Measurements from ENCODE around the gene GCKR.
A peak's percentile ranks its signal among the peaks of the same experiment; 100 is the strongest.

GCKR gene

GRCh38 chr2:27495840-27496356 lies 741 bp upstream of the GCKR start:
- H3K27ac ChIP-seq, result no peak overlapping the region; the same call in 1 of the 2 replicates
- TF ChIP-seq, protein P1, sequence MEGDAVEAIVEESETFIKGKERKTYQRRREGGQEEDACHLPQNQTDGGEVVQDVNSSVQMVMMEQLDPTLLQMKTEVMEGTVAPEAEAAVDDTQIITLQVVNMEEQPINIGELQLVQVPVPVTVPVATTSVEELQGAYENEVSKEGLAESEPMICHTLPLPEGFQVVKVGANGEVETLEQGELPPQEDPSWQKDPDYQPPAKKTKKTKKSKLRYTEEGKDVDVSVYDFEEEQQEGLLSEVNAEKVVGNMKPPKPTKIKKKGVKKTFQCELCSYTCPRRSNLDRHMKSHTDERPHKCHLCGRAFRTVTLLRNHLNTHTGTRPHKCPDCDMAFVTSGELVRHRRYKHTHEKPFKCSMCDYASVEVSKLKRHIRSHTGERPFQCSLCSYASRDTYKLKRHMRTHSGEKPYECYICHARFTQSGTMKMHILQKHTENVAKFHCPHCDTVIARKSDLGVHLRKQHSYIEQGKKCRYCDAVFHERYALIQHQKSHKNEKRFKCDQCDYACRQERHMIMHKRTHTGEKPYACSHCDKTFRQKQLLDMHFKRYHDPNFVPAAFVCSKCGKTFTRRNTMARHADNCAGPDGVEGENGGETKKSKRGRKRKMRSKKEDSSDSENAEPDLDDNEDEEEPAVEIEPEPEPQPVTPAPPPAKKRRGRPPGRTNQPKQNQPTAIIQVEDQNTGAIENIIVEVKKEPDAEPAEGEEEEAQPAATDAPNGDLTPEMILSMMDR (conservative IDR thresholded peaks at IDR 0.05), result no peak

DNA sequence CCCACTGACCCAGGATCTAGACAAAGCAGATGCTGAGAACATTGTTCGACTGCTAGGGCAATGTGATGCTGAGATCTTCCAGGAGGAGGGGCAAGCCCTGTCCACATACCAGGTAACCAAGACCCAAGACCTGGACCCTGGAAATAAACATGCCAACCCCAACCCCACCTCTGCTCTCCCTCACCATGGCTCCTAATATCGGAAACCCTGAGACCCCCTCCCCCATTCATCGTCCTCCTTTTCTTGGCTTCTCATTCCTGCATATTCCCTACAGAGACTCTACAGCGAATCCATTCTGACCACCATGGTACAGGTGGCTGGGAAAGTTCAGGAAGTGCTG lies 619 bp downstream of the GCKR start:
- TF ChIP-seq, protein P1 (conservative IDR thresholded peaks at IDR 0.05), result no peak
- peak overlapping the region; percentile 54 for H3K27ac ChIP-seq

DNA sequence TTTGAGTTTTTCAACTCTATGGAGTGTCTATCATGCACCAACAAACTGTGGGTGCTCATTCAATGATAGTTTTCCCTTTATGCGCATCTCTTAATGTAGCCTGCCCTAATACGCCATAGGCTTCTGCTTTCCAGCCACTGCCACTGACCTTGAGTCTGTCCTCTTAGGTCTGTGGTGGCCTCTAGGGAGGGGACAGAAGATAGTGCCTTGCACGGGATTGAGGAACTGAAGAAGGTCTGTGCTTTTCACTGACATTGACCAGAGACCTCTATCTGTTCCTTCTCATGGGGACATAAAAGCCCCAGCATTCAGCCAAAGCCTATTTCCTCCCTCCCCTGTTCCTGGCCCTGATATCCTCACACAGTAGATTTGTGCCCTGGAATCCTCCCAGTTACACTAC lies 2.3 kb downstream of the GCKR start:
- no peak overlapping the region for H3K27ac ChIP-seq
- TF ChIP-seq, protein P1 (conservative IDR thresholded peaks at IDR 0.05), result no peak

GRCh38 chr2:27501042-27501441 lies 4.4 kb downstream of the GCKR start:
- no peak overlapping the region for H3K27ac ChIP-seq
- TF ChIP-seq, protein P1 (conservative IDR thresholded peaks at IDR 0.05), result no peak

DNA sequence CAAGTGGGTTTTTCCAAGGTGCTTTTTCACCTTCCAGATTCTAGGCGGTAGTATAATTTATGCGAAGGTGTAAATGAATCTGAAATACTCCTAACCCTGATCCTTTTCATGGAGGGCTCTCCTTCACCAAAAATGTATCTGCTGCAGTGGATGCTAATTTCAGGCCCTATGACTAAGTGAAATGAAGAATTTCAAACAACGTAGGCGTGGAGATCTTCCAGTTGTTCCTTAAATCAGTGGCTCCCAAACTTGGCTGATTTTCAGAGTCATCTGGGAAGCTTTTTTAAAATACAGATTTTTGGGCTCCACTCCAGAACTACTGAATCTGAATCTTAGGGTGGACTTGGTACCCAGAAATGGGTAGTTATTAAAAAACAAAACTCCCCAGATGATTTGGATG lies 5.5 kb downstream of the GCKR start:
- TF ChIP-seq, protein P1 (conservative IDR thresholded peaks at IDR 0.05), result no peak
- no peak overlapping the region for H3K27ac ChIP-seq

- TF ChIP-seq, protein P1 (conservative IDR thresholded peaks at IDR 0.05), result no peak
- H3K27ac ChIP-seq, result no peak overlapping the region
These were observed 9.9 kb downstream of the GCKR start for GRCh38 chr2:27506587-27506986.

GRCh38 chr2:27507293-27507692 lies 10.7 kb downstream of the GCKR start:
- TF ChIP-seq, protein P1 (conservative IDR thresholded peaks at IDR 0.05), result no peak
- no peak overlapping the region for H3K27ac ChIP-seq

All from VCaP (cell line).